Measurements from ENCODE around the gene GNAO1.

DNA sequence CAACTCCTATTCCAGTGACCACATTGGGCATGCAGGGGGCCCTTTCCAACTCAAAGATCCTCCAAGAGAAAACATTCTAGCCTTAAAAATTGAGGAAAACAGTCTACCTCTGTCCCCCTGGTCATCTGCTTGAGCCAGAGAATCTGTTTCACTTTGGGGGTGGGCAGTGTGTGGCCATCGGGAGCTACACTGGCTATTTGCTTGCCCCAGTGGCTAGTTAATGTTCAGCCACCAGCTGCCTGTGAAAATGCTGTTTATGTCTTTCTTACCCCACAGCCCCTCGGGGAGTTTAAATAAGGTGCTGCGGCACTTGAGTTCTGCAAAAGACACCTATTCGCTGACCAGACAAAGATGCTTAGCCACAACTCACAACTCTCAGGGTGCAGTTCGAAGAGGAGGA, 43.4 kb downstream of the GNAO1 start:
- TF ChIP-seq EP300 (IDR thresholded peaks at IDR 0.05) (no peak), POLR2A (IDR thresholded peaks at IDR 0.05) (no peak)
- TF ChIP-seq, protein P1, sequence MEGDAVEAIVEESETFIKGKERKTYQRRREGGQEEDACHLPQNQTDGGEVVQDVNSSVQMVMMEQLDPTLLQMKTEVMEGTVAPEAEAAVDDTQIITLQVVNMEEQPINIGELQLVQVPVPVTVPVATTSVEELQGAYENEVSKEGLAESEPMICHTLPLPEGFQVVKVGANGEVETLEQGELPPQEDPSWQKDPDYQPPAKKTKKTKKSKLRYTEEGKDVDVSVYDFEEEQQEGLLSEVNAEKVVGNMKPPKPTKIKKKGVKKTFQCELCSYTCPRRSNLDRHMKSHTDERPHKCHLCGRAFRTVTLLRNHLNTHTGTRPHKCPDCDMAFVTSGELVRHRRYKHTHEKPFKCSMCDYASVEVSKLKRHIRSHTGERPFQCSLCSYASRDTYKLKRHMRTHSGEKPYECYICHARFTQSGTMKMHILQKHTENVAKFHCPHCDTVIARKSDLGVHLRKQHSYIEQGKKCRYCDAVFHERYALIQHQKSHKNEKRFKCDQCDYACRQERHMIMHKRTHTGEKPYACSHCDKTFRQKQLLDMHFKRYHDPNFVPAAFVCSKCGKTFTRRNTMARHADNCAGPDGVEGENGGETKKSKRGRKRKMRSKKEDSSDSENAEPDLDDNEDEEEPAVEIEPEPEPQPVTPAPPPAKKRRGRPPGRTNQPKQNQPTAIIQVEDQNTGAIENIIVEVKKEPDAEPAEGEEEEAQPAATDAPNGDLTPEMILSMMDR (IDR thresholded peaks at IDR 0.05), result no peak
